H1 (cell line): ENCODE data around the gene TAS2R38. TPM values are rescaled to one million over a fixed set of nuclear protein-coding genes. Genes with fewer than 3 reads are reported as not detected.

Experiments
- BRCA1 ChIP-seq: IDR thresholded peaks from 2 replicates; pipeline ENCODE4 v1.6.1; 2012; ENCODE audit warnings: low read depth, low read length, improper control_type of control experiment
- CBX5 ChIP-seq: fragments of 300-800, 300-1000 bp; sonication (generic); IDR thresholded peaks from 2 replicates; pipeline ENCODE4 v1.7.1; 2016; ENCODE audit warnings: antibody characterized with exemption, low read length, low read depth
- CBX8 ChIP-seq: fragments of 300-800, 300-1000 bp; sonication (generic); IDR thresholded peaks from 2 replicates; pipeline ENCODE4 v1.7.1; 2016; ENCODE audit warnings: low read depth, low read length, borderline replicate concordance
- CHD7 ChIP-seq: fragments of 300-600 bp; sonication (generic); IDR thresholded peaks from 2 replicates; pipeline ENCODE4 v1.7.1; 2012; ENCODE audit warnings: low read length, moderate library complexity, mild to moderate bottlenecking, inconsistent platforms; ENCODE audit not compliant: insufficient replicate concordance
- HDAC2 ChIP-seq, 2 experiments: fragments of 300-600 bp in 1 of 2; sonication (generic) in 1 of 2; IDR thresholded peaks; 2 replicates each; pipeline ENCODE4 v1.6.1; 2011 to 2012; ENCODE audit warnings: low read depth in 2 of 2, low read length in 2 of 2, mild to moderate bottlenecking in 2 of 2, moderate library complexity in 2 of 2, borderline replicate concordance in 1 of 2, inconsistent platforms in 1 of 2
- JUND ChIP-seq: IDR thresholded peaks from 2 replicates; pipeline ENCODE4 v1.6.1; 2011; ENCODE audit warnings: mild to moderate bottlenecking, improper control_type of control experiment, low read length
- KDM1A ChIP-seq: fragments of 200-600, 300-600 bp; sonication (generic); IDR thresholded peaks from 2 replicates; pipeline ENCODE4 v1.7.1; 2016; ENCODE audit warnings: mild to moderate bottlenecking, low read length, borderline replicate concordance
- TEAD4 ChIP-seq: IDR thresholded peaks from 2 replicates; pipeline ENCODE4 v1.6.1; 2012; ENCODE audit warnings: low read depth, low read length, inconsistent platforms, mixed read lengths
- ZNF274 ChIP-seq: IDR thresholded peaks from 2 replicates; pipeline ENCODE4 v1.7.0; 2012; ENCODE audit warnings: low read length, borderline replicate concordance; ENCODE audit errors: extremely low read depth
- polyA plus RNA-seq, 7 experiments: library from polyadenylated mRNA; depleted of rRNA in 3 of 7; stranded (reverse) in 5 of 7; unstranded in 2 of 7; fragments of >200 nt in 5 of 7; fragments of 200-250 nt in 2 of 7; gene quantifications; 1 replicate in 5 of 7; 2 replicates in 1 of 7; 4 replicates in 1 of 7; pipeline versions ENCODE4 v1.2.1 to v1.2.3, GENCODE V29; 2011 to 2013; ENCODE audit warnings: missing spikeins in 2 of 7, mixed read lengths in 2 of 7
- total RNA-seq: library from RNA; stranded (reverse); fragmentation: NEBNext Ultra II Directional; extraction: Animal tissue kit (Norgen Biotek cat#: 25700); gene quantifications from 2 replicates; pipeline ENCODE4 v1.2.1, GENCODE V29; 2021

Gene TAS2R38
- total and polyA plus RNA-seq, 2 of the 8 experiments (the other 6 are each of a cell fraction or from before 2014, with no cell fraction given): 0.11 TPM; not detected in 1

- TF ChIP-seq CHD7 (no peak), JUND (no peak), BRCA1 (no peak), CBX5 (no peak), HDAC2 (IDR thresholded peaks at IDR 0.05; ENCODE audit: borderline replicate concordance in 1 of 2, low read depth in 2 of 2, low read length in 2 of 2) (no peak), CBX8 (no peak), TEAD4 (no peak), ZNF274 (no peak), KDM1A (no peak)
Observed at GRCh38 chr7:141956084-141956483, 17.5 kb downstream of the TAS2R38 start (continued).
